Bone marrow (tissue), 2 donors: ENCODE results near the gene ACD.

Experiments
- DNase-seq, 2 donors: peaks; one replicate each; lab custom pipeline; 2025; lab: John Stamatoyannopoulos, UW

Gene ACD

GRCh38 chr16:67647681-67648080 lies 12.4 kb downstream of the ACD start:
- no peak for DNase-seq

- DNase-seq = no peak
Observed at GRCh38 chr16:67647111-67647651, 12.9 kb downstream of the ACD start.

GRCh38 chr16:67645397-67646121 lies 14.5 kb downstream of the ACD start:
- DNase-seq = no peak

- no peak for DNase-seq
Observed at GRCh38 chr16:67644038-67644437, 16.0 kb downstream of the ACD start.

- DNase-seq = no peak
Observed at GRCh38 chr16:67641779-67642708, 18.0 kb downstream of the ACD start.

GRCh38 chr16:67637625-67638024 lies 22.4 kb downstream of the ACD start:
- DNase-seq = no peak

GRCh38 chr16:67636713-67637112 lies 23.3 kb downstream of the ACD start:
- DNase-seq = no peak

GRCh38 chr16:67632415-67633172 lies 27.5 kb downstream of the ACD start:
- DNase-seq = no peak

- no peak for DNase-seq
Observed at GRCh38 chr16:67628216-67628615, 31.8 kb downstream of the ACD start.

GRCh38 chr16:67613808-67614207 lies 46.3 kb downstream of the ACD start:
- no peak for DNase-seq

- DNase-seq = no peak
Observed at GRCh38 chr16:67608364-67608763, 51.7 kb downstream of the ACD start.
